Neural cell (in vitro differentiated cells): ENCODE data around the gene FGF6. TPM values are rescaled to one million over a fixed set of nuclear protein-coding genes. Genes with fewer than 3 reads are reported as not detected.

Experiments used
- H2AFZ ChIP-seq: fragments of 200-600, 300-800 bp; sonication (generic), shearing (Covaris generic); 2 replicates; pipeline ENCODE4 v1.6.0; 2014; ENCODE audit warnings: low read depth, mild to moderate bottlenecking, antibody characterized with exemption, low read length, moderate library complexity
- H3F3A ChIP-seq: fragments of 200-600 bp; shearing (Covaris generic); 2 replicates; pipeline ENCODE4 v1.6.1; 2016; ENCODE audit warnings: mild to moderate bottlenecking, moderate library complexity, mixed read lengths, antibody characterized with exemption, low read length; ENCODE audit not compliant: insufficient read depth, poor library complexity, severe bottlenecking
- H3K27ac ChIP-seq: fragments of 200-600, 300-800 bp; sonication (generic), shearing (Covaris generic); 2 replicates; pipeline ENCODE4 v1.5.1; 2014; ENCODE audit warnings: mild to moderate bottlenecking, low read length, moderate library complexity
- H3K27me3 ChIP-seq: fragments of 300-800, 200-600 bp; sonication (generic), shearing (Covaris generic); 2 replicates; pipeline ENCODE4 v1.6.0; 2014; ENCODE audit warnings: mild to moderate bottlenecking, low read depth, low read length, moderate library complexity; ENCODE audit not compliant: insufficient read depth
- H3K36me3 ChIP-seq: fragments of 300-800, 200-600 bp; sonication (generic), shearing (Covaris generic); 2 replicates; pipeline ENCODE4 v1.5.1; 2014; ENCODE audit warnings: mild to moderate bottlenecking, antibody characterized with exemption, low read length, moderate library complexity; ENCODE audit not compliant: insufficient read depth
- H3K4me2 ChIP-seq: fragments of 300-800, 200-600 bp; sonication (generic), shearing (Covaris generic); 2 replicates; pipeline ENCODE4 v1.6.0; 2014; ENCODE audit warnings: mild to moderate bottlenecking, low read length
- H3K4me3 ChIP-seq: fragments of 300-800, 200-600 bp; sonication (generic), shearing (Covaris generic); 2 replicates; pipeline ENCODE4 v1.5.1; 2014; ENCODE audit warnings: mild to moderate bottlenecking, low read length, moderate library complexity
- H3K79me2 ChIP-seq: fragments of 200-600 bp; shearing (Covaris generic); replicated peaks from 2 replicates; pipeline ENCODE4 v1.6.0; 2014; ENCODE audit warnings: mild to moderate bottlenecking, low read length, moderate library complexity; ENCODE audit not compliant: insufficient read depth
- H3K9ac ChIP-seq: fragments of 300-800, 200-600 bp; sonication (generic), shearing (Covaris generic); 2 replicates; pipeline ENCODE4 v1.6.1; 2016; ENCODE audit warnings: mild to moderate bottlenecking, low read length, mixed read lengths
- H3K9me2 ChIP-seq: fragments of 200-600 bp; shearing (Covaris generic); 2 replicates; pipeline ENCODE4 v1.6.1; 2016; ENCODE audit warnings: mild to moderate bottlenecking, low read length, mixed read lengths; ENCODE audit not compliant: insufficient read depth
- H3K9me3 ChIP-seq: fragments of 200-600, 300-800 bp; sonication (generic), shearing (Covaris generic); 2 replicates; pipeline ENCODE4 v1.6.1; 2016; ENCODE audit warnings: mild to moderate bottlenecking, mixed run types, low read length, moderate library complexity, mixed read lengths
- H4K20me1 ChIP-seq: fragments of 200-600 bp; shearing (Covaris generic); 2 replicates; pipeline ENCODE4 v1.6.1; 2016; ENCODE audit warnings: mild to moderate bottlenecking, mixed run types; ENCODE audit not compliant: insufficient read depth
- EP300 ChIP-seq: fragments of 450-650 bp; conservative IDR thresholded peaks from 2 replicates; pipeline ENCODE4 v1.6.1; 2014; ENCODE audit warnings: antibody characterized with exemption, mild to moderate bottlenecking, moderate library complexity; ENCODE audit not compliant: poor library complexity, severe bottlenecking
- EZH2 ChIP-seq: fragments of 200-600, 300-800 bp; shearing (Covaris generic), sonication (generic); IDR thresholded peaks from 2 replicates; pipeline ENCODE4 v1.6.1; 2014; ENCODE audit warnings: antibody characterized with exemption, low read length, borderline replicate concordance, mild to moderate bottlenecking; ENCODE audit not compliant: insufficient read depth, poor library complexity, severe bottlenecking
- MXI1 ChIP-seq: fragments of 450-650 bp; conservative IDR thresholded peaks from 2 replicates; pipeline ENCODE4 v1.6.1; 2014; ENCODE audit warnings: antibody characterized with exemption, mild to moderate bottlenecking; ENCODE audit not compliant: poor library complexity, severe bottlenecking
- POLR2AphosphoS5 ChIP-seq: IDR thresholded peaks from 2 replicates; pipeline ENCODE4 v1.6.1; 2012
- RAD21 ChIP-seq: fragments of 450-650 bp; conservative IDR thresholded peaks from 2 replicates; pipeline ENCODE4 v1.6.1; 2014; ENCODE audit warnings: antibody characterized with exemption, mild to moderate bottlenecking, moderate library complexity
- SMC3 ChIP-seq: fragments of 450-650 bp; conservative IDR thresholded peaks from 2 replicates; pipeline ENCODE4 v1.6.1; 2014; ENCODE audit warnings: antibody characterized with exemption, mild to moderate bottlenecking, moderate library complexity; ENCODE audit not compliant: poor library complexity
- TAF1 ChIP-seq: IDR thresholded peaks from 2 replicates; pipeline ENCODE4 v1.6.1; 2012; ENCODE audit warnings: low read depth
- polyA plus RNA-seq: library from polyadenylated mRNA; depleted of rRNA; stranded (reverse); fragments of >200 nt; gene quantifications from 2 replicates; pipeline ENCODE4 v1.2.3, GENCODE V29; 2014
- TF ChIP-seq, protein P1 (sequence below): IDR thresholded peaks from 2 replicates; pipeline ENCODE4 v1.6.1; 2012; ENCODE audit warnings: borderline replicate concordance
- TF ChIP-seq, protein P2 (sequence below): fragments of 450-650 bp; IDR thresholded peaks from 2 replicates; pipeline ENCODE4 v1.5.1; 2014; ENCODE audit warnings: antibody characterized with exemption, mild to moderate bottlenecking, moderate library complexity; ENCODE audit not compliant: poor library complexity, severe bottlenecking

Gene FGF6
- polyA plus RNA-seq, 1 donor from 2014 or later, result not detected

DNA sequence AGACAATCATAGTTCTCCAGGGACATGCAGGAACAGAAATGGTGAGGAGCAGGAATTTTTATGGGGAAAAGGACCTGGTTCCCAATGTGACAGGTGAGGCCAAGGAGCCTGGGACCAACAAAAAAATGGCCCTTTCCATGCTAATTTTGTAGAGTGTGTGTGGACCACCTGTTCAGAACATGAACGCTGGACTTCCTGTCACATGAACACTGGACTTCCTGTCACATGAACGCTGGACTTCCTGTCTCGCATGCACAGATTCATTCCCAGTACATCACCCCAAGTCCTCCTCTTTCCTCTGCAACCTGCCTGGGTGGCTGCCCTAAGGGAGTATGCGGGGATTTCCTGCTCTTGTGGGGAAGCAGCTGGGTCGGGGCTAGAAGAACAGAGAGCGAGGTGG, 10.1 kb downstream of the FGF6 start:
- TF ChIP-seq POLR2AphosphoS5 (no peak), EP300 (no peak), TAF1 (no peak), RAD21 (no peak), EZH2 (no peak), SMC3 (no peak), MXI1 (no peak)
- TF ChIP-seq, protein P1, sequence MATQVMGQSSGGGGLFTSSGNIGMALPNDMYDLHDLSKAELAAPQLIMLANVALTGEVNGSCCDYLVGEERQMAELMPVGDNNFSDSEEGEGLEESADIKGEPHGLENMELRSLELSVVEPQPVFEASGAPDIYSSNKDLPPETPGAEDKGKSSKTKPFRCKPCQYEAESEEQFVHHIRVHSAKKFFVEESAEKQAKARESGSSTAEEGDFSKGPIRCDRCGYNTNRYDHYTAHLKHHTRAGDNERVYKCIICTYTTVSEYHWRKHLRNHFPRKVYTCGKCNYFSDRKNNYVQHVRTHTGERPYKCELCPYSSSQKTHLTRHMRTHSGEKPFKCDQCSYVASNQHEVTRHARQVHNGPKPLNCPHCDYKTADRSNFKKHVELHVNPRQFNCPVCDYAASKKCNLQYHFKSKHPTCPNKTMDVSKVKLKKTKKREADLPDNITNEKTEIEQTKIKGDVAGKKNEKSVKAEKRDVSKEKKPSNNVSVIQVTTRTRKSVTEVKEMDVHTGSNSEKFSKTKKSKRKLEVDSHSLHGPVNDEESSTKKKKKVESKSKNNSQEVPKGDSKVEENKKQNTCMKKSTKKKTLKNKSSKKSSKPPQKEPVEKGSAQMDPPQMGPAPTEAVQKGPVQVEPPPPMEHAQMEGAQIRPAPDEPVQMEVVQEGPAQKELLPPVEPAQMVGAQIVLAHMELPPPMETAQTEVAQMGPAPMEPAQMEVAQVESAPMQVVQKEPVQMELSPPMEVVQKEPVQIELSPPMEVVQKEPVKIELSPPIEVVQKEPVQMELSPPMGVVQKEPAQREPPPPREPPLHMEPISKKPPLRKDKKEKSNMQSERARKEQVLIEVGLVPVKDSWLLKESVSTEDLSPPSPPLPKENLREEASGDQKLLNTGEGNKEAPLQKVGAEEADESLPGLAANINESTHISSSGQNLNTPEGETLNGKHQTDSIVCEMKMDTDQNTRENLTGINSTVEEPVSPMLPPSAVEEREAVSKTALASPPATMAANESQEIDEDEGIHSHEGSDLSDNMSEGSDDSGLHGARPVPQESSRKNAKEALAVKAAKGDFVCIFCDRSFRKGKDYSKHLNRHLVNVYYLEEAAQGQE, result no peak
- TF ChIP-seq, protein P2, sequence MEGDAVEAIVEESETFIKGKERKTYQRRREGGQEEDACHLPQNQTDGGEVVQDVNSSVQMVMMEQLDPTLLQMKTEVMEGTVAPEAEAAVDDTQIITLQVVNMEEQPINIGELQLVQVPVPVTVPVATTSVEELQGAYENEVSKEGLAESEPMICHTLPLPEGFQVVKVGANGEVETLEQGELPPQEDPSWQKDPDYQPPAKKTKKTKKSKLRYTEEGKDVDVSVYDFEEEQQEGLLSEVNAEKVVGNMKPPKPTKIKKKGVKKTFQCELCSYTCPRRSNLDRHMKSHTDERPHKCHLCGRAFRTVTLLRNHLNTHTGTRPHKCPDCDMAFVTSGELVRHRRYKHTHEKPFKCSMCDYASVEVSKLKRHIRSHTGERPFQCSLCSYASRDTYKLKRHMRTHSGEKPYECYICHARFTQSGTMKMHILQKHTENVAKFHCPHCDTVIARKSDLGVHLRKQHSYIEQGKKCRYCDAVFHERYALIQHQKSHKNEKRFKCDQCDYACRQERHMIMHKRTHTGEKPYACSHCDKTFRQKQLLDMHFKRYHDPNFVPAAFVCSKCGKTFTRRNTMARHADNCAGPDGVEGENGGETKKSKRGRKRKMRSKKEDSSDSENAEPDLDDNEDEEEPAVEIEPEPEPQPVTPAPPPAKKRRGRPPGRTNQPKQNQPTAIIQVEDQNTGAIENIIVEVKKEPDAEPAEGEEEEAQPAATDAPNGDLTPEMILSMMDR, result no peak
- no peak overlapping the region for H2AFZ ChIP-seq
- no peaks in the 10 kb centered on the region for H4K20me1 ChIP-seq
- H3K4me2 ChIP-seq, result no peak overlapping the region
- H3K4me3 ChIP-seq, result no peak overlapping the region
- H3K9ac ChIP-seq, result no peak overlapping the region
- H3K79me2 ChIP-seq, result no peaks in the 10 kb centered on the region
- H3F3A ChIP-seq, result no peaks in the 10 kb centered on the region
- H3K27me3 ChIP-seq, result no peaks in the 10 kb centered on the region
- H3K9me2 ChIP-seq, result no peaks in the 10 kb centered on the region
- no peaks in the 10 kb centered on the region for H3K9me3 ChIP-seq
- no peaks in the 10 kb centered on the region for H3K36me3 ChIP-seq
- H3K27ac ChIP-seq, result no peak overlapping the region

DNA sequence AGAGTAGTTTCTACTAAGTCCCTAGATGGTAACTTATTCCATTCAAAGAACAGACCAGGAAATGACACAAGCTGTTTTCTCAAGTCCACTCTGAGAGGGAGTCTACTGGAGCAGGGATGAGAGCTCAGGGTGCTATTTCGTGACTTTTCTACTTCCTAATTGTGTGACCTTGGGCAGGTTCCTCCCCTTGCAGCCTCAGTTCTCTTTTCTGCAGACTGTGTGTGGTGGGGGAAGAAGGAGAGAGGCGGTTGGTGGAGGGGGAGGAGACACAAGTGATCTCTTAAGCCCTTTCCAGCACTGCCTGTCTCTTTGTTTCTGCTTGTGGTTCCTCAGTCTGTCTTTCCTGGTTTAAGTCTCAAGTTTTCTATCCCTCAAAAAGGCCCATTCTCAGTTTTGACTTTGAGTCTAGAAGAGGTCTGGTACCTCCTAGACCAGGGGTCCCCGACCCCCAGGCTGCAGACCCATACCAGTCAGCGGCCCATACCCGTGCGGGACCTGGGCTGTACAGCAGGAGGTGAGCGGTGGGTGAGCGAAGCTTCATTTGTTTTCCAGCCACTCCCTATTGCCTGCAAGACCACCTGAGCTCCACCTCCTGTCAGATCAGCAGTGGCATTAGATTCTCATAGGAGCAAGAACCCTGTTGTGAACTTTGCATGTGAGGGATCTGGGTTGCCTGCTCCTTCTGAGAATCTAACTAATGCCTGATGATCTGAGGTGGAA, 10.7 kb downstream of the FGF6 start:
- Histone ChIP-seq H3F3A (no peaks in the 10 kb centered on the region), H3K27me3 (no peaks in the 10 kb centered on the region), H3K4me2 (no peak overlapping the region), H3K27ac (no peak overlapping the region), H3K9me3 (no peaks in the 10 kb centered on the region), H4K20me1 (no peaks in the 10 kb centered on the region), H3K79me2 (no peaks in the 10 kb centered on the region), H3K9me2 (no peaks in the 10 kb centered on the region), H2AFZ (no peak overlapping the region), H3K4me3 (no peak overlapping the region), H3K36me3 (no peaks in the 10 kb centered on the region), H3K9ac (no peak overlapping the region)
- no peak for TF ChIP-seq RAD21
- no peak for TF ChIP-seq TAF1
- TF ChIP-seq POLR2AphosphoS5, result no peak
- TF ChIP-seq MXI1, result no peak
- TF ChIP-seq, protein P1, result no peak
- no peak for TF ChIP-seq SMC3
- no peak for TF ChIP-seq EZH2
- TF ChIP-seq, protein P2, result no peak
- TF ChIP-seq EP300, result no peak
